H7 (cell line): Measurements from ENCODE around the gene GOLPH3. TPM values are rescaled to one million over a fixed set of nuclear protein-coding genes. Genes with fewer than 3 reads are reported as not detected.
"Not testable (repeated sequence)": the region's sequence is repeated elsewhere in the genome, so short reads cannot be mapped to it uniquely, and the experiment has no call there.

ENCODE experiments used
- DNase-seq: peaks from one replicate; pipeline ENCODE4 v3.0.0; 2012
- H3K27me3 ChIP-seq: 2 replicates; pipeline ENCODE4 v1.6.0; 2011; ENCODE audit warnings: mild to moderate bottlenecking, low read length; ENCODE audit not compliant: control insufficient read depth, insufficient read depth
- H3K36me3 ChIP-seq: replicated peaks from 2 replicates; pipeline ENCODE4 v1.5.1; 2011; ENCODE audit warnings: low read length; ENCODE audit not compliant: control insufficient read depth, insufficient read depth
- H3K4me3 ChIP-seq: 2 replicates; pipeline ENCODE4 v1.5.1; 2011; ENCODE audit warnings: low read depth, mild to moderate bottlenecking, control low read depth, low read length, moderate library complexity; ENCODE audit not compliant: insufficient read depth
- total RNA-seq: library from RNA; depleted of rRNA; stranded (reverse); fragments of >200 nt; shearing (Covaris generic); gene quantifications from 2 replicates; pipeline ENCODE4 v1.2.3, GENCODE V29; 2014; rRNA removed

Gene GOLPH3
- 72.9 and 87.0 TPM in 2 replicates for total RNA-seq

DNA sequence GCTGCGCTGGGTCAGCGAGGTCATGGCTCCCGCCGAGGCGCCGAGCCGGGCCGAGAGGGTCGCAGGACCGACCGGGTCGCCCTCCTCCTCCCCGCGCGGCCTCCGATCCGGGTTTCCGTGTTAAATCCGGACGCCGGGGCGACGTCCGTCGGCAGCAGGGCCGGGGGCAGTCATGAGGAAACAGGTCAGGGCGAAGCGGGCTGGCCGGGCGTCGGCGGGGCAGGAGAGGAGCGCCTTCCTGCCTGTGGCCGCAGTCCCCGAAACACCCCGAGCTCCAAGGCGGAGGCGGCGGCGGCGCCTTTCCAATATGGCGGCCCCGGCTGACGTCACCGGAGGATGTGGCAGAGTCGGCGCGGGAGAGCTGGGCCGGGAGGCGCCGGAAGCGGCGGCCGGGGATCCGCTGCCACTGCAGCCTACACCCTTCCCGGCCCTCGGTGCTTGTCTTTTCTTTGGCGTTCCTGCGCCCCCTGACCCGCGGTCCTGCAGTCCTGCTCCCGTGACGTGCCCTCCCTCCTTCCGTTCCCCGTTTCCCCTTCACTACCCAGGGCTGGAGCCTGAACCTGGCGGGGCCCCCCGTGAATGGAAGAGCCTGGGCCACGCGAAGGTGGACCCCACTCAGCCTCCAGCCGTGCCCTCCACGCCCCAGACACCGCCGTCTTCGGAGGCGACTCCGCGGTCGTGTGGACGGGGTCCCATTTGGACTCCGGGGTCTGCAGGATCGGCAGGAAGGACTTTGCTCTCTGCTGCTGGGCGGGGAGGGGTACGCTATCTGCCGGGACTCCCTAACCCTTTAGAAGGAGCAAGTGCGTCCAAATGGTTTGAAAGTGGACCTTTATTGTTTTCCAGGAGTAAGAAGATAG is at the start of gene GOLPH3:
Gene GOLPH3, minus strand, starts transcription at position 309 of the 860 bp plus-strand sequence. Its CDS starts 285 bp downstream, at position 24.
- peak; percentile 96 for DNase-seq
- Histone ChIP-seq H3K4me3 (peak within 1 kb of the TSS; percentile 90), H3K36me3 (peaks cover 7% of the 10 kb centered on the region), H3K27me3 (no peaks in the 10 kb centered on the region)

- Histone ChIP-seq H3K36me3 (no peaks in the 10 kb centered on the region), H3K27me3 (no peaks in the 10 kb centered on the region), H3K4me3 (no peak overlapping the region)
- no peak for DNase-seq
These were observed 48.8 kb upstream of the GOLPH3 start for GRCh38 chr5:32222723-32223470.

DNA sequence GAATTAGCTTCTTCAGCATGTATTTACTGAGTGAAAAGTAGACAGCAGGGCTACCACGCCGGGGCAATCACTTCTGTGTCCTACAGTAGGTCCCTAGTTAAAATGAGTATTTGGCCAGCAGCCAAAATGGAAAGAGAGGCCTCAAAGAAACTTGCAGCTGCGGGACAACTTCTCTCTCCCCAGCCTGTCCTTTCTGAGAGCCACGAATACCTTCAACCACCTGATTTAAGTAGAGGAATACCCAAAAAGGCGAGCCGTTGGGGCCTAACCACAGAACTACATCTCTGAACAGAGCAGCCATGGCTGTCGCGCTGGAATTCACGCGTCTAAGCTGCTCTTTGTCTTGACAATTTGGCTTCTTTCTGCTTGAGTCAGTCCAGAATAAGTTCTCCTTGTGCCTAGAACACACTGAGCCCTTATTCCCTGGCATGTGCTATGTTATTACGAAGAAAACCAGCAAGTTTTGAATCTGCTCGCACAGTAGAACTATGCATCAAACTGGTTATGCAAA is 43.8 kb upstream of the GOLPH3 start:
- no peak overlapping the region for H3K4me3 ChIP-seq
- H3K27me3 ChIP-seq: no peaks in the 10 kb centered on the region
- no peak for DNase-seq
- no peaks in the 10 kb centered on the region for H3K36me3 ChIP-seq

- H3K4me3 ChIP-seq, DNase-seq, H3K36me3 ChIP-seq, H3K27me3 ChIP-seq: not testable (repeated sequence)
These were observed 40.2 kb upstream of the GOLPH3 start for GRCh38 chr5:32214344-32214743.

DNA sequence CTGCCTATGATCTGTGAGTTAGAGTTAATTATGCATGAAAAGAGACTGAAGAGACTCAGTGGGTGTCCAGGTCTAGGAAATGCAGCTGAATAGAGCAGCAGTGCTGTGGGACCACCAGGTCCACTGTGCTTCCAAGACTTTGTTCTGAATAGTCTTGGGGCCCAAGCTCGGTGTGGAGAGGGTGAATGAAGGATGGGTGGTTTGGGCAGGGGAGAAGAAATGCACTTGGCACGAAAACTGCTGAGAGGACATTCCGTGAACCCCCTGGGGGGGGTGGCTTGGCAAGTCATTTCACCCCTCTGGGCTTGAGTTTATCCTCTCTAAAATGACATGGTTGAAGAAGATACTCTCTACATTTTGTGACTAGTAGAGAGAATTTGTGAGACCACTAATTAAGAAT is 36.0 kb upstream of the GOLPH3 start:
- H3K4me3 ChIP-seq: no peak overlapping the region
- no peaks in the 10 kb centered on the region for H3K36me3 ChIP-seq
- H3K27me3 ChIP-seq: no peaks in the 10 kb centered on the region
- no peak for DNase-seq

DNA sequence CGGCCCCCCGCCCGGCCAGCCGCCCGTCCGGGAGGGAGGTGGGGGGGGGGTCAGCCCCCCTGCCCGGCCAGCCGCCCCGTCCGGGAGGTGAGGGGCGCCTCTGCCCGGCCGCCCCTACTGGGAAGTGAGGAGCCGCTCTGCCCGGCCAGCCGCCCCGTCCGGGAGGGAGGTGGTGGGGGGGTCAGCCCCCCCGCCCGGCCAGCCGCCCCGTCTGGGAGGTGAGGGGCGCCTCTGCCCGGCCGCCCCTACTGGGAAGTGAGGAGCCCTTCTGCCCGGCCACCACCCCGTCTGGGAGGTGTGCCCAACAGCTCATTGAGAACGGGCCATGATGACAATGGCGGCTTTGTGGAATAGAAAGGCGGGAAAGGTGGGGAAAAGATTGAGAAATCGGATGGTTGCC is 34.7 kb upstream of the GOLPH3 start:
- DNase-seq, H3K36me3 ChIP-seq: not testable (repeated sequence)

GRCh38 chr5:32207355-32207634 is 33.2 kb upstream of the GOLPH3 start:
- DNase-seq: no peak
- no peaks in the 10 kb centered on the region for H3K27me3 ChIP-seq
- no peak overlapping the region for H3K4me3 ChIP-seq
- no peaks in the 10 kb centered on the region for H3K36me3 ChIP-seq

More for the DNA sequence above, 34.7 kb upstream of the GOLPH3 start:
- not testable (repeated sequence) for H3K4me3 ChIP-seq, H3K27me3 ChIP-seq

GRCh38 chr5:32206509-32207354 is 32.6 kb upstream of the GOLPH3 start:
- H3K27me3 ChIP-seq: no peaks in the 10 kb centered on the region
- no peaks in the 10 kb centered on the region for H3K36me3 ChIP-seq
- no peak for DNase-seq
- H3K4me3 ChIP-seq: no peak overlapping the region

DNA sequence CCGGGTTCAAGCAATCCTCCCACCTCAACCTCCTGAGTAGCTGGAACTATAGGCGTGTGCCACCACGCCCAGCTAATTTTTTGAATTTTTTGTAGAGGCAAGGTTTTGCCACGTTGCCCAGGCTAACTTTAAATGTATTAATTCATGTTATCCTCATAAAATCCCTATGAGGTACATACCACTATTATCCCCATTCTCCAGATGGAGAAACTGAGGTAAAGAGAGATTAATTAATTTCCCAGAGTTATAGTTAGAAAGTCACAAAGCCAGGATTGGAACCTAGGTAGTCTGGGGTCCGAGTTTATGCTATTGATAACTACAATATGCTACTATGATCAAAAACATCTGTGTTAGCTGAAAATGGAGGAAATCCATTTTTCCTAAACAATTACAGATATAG is 31.9 kb upstream of the GOLPH3 start:
- DNase-seq: no peak
- Histone ChIP-seq H3K27me3 (no peaks in the 10 kb centered on the region), H3K36me3 (no peaks in the 10 kb centered on the region), H3K4me3 (no peak overlapping the region)

DNA sequence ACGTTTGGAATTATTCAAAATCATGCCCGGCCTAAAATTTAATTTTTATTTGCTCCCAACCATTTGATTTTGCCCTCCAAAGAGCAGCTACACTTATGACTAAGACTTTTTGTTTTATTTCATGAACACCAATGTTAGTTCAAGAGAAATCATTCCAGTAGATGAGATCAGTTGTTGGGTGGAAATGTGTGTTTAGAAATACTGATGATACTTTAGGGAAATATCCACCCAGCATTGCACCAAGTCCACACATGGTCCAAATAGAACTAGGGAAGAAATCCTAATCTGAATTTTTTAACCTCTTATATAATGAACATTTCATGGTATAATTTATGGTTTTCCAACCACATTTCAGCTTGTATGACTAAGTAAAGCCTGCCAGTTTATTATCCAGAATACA is 28.3 kb upstream of the GOLPH3 start:
- H3K4me3 ChIP-seq: no peak overlapping the region
- DNase-seq: no peak
- H3K36me3 ChIP-seq: no peaks in the 10 kb centered on the region
- H3K27me3 ChIP-seq: no peaks in the 10 kb centered on the region

DNA sequence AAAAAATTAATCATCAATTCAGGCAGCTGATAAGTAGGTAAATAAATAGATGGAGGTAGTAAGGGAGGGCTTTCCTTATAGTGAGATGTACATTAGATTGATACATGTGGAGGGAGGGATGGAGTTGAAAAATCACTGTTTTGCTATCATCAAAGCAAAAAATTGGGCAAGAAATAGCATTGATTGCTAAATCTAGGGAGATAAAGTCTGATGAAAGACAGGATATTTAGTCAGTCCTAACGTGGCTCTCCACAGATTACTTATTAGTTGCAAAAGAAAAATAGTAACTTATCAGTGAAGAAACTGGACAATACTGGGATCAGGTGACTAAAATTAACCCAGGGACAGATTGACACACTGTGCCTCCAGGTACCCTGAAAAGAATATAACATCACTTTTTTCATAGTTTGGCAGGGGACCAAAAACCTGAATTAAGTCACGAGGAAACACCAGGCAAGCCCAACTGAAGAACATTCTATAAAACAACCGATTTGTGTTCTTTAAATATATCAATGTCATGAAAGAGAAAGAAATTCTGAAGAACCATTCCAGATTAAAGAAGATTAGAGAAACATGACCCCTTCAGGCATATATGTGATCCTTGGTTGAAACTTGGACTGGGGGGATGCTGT is 27.1 kb upstream of the GOLPH3 start:
- no peak overlapping the region for H3K4me3 ChIP-seq
- no peaks in the 10 kb centered on the region for H3K36me3 ChIP-seq
- H3K27me3 ChIP-seq: no peaks in the 10 kb centered on the region
- DNase-seq: no peak

DNA sequence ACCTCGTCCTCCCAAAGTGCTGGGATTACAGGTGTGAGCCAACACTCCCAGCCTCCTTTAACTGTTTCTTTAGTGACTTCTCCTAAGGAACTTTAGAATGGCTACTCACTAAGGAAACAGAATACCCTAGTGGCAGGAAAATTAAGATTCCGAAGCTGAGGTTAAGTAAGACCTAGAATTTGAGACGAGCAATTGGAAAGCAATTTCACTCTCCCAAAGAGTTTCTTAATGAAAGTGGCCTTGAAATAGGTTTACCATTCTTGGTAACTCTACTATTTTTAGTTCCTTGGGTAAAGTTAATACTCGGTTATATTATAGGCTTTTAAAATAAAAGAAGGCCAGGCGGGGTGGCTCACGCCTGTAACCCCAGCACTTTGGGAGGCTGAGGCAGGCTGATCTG is 22.9 kb upstream of the GOLPH3 start:
- no peak for DNase-seq
- no peaks in the 10 kb centered on the region for H3K27me3 ChIP-seq
- no peak overlapping the region for H3K4me3 ChIP-seq
- no peaks in the 10 kb centered on the region for H3K36me3 ChIP-seq

- Histone ChIP-seq H3K27me3 (no peaks in the 10 kb centered on the region), H3K36me3 (no peaks in the 10 kb centered on the region), H3K4me3 (no peak overlapping the region)
- no peak for DNase-seq
These were observed 21.1 kb upstream of the GOLPH3 start for GRCh38 chr5:32195265-32195664.

DNA sequence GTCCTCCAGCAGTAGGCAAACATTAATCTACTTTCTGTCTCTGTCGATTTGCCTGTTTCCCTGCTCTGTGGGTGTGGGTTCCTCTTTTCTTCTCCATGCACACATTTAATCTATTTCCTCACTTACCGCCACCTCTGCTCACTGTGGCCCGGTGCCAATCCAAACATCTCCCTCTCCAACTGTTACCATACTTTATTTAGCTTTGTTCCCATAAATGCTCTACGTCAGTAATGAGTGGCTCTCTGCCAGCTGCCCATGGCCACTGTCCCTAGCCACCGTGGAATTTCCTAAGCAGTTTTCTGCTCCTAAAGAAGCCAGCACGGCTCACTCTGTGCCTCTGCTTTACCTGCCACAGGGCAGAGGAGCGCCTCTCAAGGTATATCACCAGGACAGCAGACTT is 19.5 kb upstream of the GOLPH3 start:
- no peaks in the 10 kb centered on the region for H3K36me3 ChIP-seq
- DNase-seq: no peak
- no peaks in the 10 kb centered on the region for H3K27me3 ChIP-seq
- no peak overlapping the region for H3K4me3 ChIP-seq
